ENCODE measurements around the gene NMNAT1.
"Not testable (repeated sequence)": the region's sequence is repeated elsewhere in the genome, so short reads cannot be mapped to it uniquely, and the experiment has no call there.

The NMNAT1 gene

DNA sequence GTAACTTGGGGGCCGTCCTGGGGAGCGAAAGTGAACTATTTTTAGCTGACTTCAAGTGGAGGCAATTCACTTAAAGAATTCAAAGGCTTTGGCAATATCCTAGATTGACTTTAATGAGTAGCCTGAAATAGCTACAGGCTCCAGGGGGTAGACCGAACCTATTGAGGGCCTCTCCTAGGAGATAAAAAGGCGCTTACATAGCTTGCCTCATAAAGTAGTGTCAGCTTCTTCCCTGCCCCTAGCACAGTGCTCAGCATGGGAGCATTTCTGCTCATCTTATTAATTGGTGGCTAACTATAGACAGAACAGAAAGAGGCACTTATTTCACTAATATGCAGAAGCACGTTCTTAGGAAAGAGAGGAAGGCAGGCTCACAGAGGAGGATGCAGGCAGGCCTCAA is 20.9 kb upstream of the NMNAT1 start:
- FAIRE-seq, result no peak

DNA sequence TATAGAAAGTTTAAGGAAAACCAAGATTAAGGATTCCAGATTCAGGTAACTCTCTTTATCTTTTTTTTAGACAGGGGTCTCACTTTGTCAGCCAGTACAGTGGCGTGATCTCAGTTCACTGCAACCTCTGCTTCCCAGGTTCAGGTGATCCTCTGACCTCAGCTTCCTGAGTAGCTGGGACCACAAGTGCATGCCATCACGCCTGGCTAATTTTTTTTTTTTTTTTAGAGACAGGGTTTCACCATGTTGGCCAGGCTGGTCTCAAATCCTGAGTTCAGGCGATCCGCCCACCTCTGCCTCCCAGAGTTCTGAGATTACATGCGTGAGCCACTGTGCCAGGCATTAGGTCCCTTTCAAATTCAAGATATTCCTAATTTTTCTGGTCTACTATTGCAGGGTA is 16.0 kb upstream of the NMNAT1 start:
- no peak for FAIRE-seq

DNA sequence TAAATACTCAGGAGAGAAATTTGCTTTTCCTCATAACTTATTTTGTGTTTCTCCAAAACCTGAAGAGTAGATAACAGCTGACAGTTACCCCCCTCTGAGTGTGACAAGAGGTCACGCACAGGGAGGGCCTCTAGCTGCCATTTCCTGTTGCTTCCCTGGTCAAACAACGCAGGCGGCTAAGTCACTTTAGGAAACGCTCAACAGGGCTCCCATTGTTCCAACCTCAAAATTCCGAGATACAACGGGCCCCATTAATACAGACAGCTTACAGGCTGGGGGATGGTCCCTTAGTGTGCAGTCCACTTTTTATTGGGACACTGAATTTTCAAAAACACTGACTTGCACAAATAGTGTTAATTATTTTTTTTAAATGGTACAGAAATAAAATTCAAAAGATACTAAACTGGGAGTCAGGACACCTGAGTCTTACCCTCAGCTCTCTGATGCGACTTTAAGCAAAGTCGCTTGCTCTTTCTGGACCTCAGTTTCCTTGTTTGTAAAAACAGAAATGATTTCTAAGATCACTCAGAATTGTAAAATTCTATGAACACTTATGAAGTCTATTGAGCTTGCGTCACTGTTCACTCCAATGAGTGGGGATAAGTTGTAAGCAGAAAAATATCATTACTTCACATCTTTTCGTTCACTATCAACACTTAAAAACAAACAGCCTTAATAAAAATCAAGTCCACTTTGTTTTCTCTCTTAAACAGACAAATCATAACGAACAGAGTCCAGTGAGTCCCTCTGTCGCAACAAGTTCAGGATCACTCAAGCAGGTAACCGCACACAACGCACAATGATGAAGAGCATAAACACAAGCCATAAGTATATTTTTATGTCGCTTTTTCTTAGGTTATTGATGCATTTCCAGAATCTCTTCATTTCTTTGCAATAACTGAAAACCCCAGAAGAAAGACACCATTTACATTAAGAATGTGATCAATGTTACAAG is 13.6 kb upstream of the NMNAT1 start:
- FAIRE-seq, result no peak

DNA sequence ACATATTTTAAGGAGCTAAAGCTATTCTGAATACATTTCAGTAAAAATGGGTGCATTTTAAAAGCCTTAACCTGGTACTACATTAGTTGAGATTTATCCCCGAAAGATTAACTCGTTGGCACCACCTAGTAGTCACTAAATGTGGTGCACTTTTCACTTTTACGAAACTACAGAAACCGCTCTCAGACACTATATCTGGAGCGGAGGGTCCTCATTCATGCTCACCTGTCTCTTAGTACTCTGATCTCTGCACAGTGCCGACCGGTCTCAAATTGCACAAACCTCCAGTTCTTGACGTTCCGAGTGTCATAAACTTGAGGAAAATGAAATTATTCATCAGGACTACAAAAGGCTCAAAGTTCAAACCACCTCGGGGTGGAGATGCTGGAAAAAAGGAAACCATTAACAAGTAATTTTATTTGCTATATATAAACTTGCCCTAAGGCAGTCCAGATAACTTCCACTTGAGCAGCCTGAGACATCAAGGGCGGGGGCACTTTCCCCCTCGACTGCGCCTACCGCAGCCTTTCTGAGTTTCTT is 806 bp upstream of the NMNAT1 start:
- no peak for FAIRE-seq

DNA sequence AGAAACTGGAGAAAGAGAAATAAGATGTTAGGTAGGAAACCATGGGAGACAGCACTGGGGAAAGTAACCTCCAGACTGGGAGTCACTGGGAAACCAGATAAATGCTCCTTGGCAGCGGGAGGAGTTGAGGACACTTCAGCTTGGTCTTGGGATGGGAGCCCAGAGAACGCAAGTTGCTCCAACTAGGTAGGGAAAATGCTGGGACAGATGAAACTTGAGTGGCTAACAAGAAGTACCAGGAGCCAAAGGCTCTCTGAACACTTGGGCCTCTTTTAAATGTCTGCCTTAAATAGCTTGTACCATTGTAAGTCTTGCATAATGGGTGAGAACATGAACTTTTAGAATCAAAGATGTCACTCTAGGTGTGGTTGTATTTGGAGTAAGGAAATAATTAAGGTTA is 3.0 kb downstream of the NMNAT1 start:
- no peak for FAIRE-seq

DNA sequence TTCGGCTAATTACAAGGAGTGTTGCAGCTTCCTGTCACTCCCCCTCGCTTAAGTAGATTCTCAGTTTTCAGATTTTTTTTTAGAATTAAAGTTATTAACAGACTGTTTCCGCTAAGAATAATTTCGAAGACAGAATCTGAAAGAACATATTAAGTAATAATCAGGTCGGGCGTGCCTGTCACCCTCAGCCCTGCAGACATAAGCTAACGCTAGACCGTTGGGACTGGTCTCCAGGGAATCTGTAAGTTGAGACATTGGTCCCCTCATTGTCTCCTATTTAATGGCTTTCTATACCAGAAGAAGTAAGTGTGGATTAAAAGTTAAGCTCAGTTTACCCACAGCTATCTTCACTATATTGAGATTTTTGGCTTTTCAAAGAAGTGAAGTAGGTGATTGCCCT is 14.5 kb downstream of the NMNAT1 start:
- no peak for FAIRE-seq

DNA sequence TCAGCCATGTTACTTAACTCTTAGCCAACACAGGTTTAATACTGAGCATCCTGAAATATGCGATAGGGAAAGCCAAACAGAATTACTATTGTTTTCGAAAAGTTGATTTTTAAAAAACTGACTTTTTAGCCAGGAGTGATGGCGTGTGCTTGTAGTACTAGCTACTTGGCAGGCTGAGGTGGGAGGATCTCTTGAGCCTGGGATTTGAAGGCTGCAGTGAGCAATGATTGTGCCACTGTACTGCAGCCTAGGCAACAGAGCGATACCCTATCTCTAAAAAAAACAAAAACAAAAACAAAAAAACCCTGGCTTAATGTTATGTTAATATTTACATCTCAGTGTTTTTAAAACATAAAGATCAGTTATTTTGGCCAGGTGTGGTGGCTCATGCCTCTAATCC is 16.7 kb downstream of the NMNAT1 start:
- FAIRE-seq, result no peak

DNA sequence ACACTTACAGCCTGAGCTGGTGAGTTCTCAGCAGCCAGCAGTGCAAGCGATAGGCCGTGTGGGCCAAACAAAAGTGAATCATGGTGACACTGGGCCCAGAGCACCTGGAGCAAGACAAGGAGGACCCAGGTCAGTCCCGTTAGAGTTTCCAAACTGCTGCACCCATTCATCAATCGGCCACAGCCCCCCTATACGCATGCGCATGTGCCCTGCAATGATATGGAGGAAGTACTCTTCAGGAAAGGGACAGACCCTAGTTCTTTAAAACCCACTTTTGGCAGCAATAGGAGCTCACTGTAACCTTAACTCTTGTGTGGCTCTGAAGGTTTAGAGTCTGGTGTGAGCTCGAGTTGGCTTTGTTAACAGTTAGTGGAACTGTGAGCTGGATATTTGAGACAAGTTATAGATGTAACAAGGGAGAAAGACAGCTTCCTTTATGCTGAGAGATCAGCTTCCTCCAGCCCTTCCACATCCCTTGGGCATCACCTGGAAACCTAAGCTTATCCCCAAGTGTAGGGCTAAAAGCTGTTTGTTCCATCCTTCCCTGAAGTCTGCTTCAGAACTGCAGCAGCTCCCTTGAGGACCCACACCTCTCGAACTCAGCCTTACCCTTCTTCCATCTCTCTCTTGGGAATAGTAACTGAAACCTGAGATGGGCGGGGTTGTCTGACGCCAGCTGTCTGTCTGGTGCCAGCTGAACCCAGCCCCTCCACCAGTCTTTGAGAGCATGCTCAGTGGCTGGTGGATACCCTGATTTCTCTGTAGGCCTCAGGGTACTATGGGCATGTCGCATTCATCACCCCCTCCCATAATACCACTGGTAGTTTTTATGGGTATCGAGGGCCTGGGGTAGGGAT is 17.7 kb downstream of the NMNAT1 start:
- FAIRE-seq, result no peak

DNA sequence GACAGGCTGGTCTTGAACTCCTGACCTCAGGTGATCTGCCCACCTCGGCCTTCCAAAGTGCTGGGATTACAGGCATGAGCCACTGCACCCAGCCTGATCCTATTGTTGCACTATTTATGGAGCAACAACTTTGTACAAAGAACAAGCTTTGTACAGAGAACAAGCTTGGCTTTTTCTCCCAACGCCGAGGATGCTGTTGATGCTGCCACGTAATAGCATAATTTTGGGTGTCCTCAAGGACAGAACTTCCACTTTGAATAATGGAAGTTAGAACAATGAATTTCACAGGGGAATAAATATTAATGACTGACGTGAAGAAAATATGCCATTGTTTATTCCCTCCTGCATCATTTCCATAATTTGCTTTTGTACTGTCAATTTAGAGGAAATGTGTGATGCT is 41.0 kb downstream of the NMNAT1 start:
- no peak for FAIRE-seq

DNA sequence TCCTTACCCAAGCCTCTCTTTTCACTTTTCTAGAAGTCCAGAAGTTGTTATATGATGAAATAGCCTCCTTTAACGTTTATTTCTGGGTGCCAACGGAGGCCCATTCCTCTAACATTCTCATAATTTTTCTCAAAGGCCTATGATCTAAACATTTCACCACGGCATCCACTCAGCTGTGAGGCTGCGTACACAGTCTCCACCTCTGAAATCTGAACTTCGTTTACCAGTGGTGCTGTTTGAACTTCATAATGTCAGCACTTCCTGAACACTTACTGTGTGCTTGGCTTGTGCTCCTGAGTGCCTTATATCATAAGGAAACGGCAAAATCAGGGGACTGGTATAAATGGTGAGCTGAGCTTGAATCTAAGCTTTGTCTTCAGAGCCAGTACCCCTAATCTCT is 41.7 kb downstream of the NMNAT1 start:
- no peak for FAIRE-seq

DNA sequence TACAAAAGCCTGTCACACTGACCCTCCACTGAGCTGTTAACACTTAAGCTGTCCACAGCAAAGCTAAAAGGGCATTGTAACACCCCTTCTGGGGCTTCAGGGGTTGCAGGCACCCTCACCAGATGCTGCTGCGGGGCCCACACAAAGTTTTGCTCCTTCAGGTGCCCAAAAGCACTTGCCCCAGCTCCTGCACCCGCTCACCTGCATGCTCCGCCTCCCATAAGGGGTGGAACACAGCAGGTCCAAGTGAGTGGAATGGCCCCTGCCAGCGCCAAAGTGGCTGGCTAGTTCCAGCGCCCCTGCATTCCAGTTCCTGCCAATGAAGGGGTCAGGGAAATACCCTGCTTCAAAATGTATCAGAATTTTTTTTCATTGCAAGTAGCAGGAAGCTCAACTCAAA is 46.5 kb downstream of the NMNAT1 start:
- FAIRE-seq, result no peak

DNA sequence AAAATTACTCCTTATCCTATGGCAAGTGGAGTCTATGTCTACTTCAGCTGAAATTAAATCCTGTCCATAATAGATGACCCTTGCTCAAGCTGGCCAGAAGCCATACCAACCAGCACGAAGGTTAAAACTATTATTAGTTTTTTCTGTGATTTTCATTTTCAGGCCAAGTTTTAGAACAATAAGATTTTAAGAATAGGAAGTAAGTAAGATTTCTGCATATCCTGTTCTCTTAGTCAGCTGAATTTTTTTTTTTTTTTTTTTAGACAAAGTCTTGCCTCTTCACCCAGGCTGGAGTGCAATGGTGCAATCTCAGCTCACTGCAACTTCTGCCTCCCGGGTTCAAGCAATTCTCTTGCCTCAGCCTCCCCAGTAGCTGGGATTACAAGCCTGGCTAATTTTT is 47.7 kb downstream of the NMNAT1 start:
- no peak for FAIRE-seq

DNA sequence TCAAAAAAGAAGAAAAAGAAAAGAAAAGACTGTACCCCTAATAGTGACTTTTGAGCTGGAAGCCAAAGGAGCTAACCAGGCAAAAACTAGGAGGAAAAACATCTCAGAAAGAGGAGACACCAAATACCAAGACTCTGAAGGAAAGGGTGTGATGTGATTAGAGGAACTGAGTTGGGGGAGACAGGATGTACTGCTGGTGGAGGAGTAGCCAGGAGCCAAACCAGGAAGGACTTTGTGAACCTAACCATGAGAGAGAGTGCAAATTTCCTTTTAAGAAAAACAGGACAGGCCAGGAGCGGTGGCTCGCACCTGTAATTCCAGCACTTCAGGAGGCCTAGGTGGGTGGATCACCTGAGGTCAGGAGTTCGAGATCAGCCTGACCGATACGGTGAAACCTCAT is 49.6 kb downstream of the NMNAT1 start:
- FAIRE-seq, result no peak

DNA sequence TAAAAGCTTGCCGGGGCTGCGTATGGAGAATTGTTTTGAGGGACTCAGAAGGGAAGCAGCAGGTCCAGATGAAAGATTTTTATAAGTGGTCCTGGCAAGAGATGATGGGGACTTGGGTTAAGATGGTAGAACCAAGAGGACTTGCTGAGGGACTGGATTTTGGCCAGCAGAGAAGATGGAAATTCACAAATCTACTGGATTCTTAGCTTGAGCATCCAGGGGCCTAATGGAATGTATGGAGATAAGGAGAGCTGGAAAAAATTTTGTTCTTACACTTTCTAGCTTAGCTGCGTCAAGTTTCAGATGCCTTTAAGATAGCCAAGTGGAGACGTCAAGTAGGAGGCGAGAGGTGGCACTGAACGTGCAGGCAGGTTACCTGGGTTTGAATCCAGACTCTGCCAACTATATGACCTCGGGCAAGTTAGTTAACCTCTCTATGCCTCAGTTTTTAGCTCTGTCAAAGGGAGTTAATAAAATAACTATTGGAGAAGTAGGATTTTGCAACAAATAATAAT is 50.3 kb downstream of the NMNAT1 start:
- FAIRE-seq, result no peak

DNA sequence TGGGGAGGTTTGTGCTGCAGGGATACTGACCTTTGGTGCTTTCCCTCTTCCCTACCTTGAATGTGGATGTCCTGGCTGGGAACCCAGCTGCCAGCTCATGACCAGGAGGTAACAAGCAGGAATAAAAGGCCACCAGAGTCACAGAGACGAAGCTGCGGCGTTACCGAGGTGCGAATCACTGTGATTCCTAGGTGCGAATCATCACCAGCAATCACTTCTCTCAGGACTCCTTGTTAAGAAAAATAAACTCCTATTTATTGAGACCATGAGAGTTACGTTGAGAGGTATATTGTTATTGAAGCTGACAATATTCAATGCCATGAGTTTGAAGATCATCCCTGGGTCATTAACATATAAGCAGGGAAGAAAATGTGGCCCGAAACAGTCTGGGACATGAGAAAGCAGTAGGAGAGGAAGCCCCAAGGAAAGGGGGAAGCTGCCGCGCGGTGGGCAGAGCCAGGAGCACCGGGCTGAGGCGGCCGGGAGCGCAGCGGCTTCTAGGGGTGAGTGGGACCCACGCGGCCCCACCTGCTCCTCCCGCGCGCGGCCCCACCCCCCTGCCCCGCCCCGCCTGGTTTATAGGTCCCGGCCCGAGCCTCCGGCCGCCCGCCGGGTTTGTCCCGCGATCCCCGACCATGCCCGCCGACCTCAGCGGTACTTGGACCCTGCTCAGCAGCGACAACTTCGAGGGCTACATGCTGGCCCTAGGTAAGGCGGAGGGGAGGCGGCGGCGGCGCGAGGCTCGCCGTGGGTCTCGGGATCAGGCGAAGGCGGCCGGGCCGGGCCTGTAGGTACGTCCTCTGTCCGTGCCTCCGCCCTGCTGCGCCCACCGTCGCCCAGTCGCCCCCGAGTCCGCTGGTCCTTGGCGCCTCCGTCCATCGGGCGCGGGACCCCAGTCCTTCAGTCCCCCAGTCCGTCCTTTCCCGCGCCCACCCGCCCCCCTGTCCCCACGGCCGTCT is 53.6 kb downstream of the NMNAT1 start, which contains the start of gene RBP7:
Gene RBP7, plus strand, starts transcription at position 605 of the 959 bp plus-strand sequence. Its CDS starts 31 bp downstream, at position 636.
- FAIRE-seq, result no peak

DNA sequence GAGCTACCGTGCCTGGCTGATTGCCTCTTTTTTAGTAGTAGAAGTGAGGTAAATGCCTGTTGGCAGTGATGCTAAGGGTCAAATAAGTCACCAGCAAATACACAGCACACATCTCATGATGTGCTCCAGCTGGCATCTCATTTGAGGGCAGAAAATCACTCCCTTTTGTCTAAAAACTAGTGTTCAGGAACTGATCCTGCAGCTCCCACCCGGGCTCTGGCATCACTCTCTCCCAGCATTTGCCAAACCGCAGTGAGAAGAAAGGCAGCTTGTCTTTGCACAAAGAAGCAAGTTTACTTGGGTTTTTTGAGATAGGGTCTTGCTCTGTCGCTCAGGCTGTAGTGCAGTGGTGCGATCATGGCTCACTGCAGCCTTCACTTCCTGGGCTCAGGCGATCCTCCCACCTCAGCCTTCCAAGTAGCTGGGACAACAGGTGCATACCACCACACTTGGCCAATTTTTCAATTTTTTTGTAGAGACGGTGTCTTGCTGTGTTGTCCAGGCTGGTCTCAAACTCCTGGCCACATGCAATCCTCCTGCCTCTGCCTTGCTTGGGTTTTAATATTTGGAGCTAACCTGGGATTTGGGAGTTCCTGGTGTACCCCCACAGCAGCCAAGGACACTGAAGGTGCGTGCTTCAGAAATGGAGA is 57.9 kb downstream of the NMNAT1 start:
- FAIRE-seq, result no peak

DNA sequence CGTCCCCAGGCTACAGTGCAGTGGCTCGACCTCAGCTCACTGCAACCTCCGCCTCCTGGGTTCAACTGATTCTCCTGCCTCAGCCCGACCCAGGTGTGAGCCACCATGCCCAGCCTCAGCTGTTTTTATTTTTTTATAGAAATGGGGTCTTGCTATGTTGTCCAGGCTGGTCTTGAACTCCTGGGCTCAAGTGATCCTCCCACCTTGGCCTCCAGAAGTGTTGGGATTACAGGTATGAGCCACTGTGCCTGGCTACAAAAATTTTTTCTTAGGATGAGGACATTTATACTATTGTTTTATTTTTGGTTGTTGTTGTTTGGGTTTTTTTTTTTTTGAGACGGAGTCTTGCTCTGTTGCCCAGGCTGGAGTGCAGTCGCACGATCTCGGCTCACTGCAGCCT is 62.0 kb downstream of the NMNAT1 start:
- not testable (repeated sequence) for FAIRE-seq

DNA sequence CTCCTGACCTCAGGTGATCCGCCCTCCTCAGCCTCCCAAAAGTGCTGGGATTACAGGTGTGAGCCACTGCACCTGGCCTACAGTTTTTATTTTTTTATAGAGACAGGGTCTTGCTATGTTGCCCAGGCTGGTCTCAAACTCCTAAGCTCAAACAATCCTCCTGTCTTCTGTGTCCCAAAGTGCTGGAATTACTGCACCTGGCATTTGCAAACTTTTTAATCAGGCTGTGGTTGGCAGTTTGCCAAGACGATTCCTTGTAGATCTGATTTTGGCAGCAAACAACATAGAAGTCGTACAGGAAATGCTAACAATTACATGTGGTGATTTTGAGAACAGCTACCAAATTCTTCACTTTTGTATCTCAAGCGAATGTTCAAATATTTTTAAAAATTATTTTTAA is 63.9 kb downstream of the NMNAT1 start:
- no peak for FAIRE-seq

DNA sequence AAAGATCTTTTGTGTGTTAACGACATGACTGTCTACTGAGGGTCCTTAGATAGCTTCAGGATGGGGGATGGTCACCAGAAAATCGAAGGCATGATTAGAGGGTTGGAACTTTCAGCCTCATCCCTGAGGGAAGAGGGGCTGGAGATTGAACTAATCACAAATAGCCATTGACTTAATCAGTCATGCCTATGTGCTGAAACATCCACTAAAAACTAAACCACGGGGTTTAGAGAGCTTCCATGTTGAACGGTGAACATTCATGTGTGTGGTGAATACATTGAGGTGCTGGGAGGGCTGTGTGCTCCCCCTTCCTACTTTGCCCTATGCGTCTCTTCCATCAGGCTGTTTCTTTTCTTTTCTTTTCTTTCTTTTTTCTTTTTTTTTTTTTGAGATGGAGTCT is 70.7 kb downstream of the NMNAT1 start:
- FAIRE-seq, result no peak

DNA sequence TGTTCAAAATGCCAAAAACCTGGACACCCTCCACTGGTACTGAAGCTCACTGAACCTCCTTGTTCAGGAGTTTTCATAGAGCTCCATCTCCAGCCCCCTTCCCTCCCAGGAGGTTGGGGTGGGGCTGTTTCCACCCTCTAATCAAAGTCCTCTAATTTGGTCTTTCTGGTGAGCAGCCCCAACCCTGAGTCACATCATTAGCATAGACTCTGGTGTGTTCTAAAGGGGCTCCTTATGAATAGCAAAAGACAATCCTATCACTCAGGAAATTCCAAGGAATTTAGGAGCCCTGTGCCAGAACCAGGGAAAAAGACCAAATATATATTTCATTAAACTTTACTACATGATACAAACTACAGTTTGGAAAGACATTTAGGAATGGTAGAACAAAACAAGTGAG is 76.3 kb downstream of the NMNAT1 start:
- no peak for FAIRE-seq

DNA sequence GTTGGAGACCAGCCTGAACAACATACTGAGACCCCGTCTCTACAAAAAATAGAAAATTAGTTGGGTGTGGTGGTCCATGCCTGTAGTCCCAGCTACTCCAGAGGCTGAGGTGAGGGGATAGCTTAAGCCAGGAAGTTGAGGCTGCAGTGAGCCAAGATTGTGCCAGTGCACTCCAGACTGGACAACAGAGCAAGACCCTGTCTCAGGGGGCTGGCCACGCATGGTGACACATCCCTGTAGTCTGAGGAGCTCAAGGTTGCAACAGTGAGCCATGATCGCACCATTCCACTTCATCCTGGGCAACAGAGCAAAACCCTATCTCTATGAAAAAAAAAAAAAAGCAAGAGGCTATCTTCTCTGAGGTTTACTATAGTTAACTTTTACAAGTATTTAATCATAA is 76.8 kb downstream of the NMNAT1 start:
- no peak for FAIRE-seq
